ENCODE data around the gene PLEKHG2. TPM values are rescaled to one million over a fixed set of nuclear protein-coding genes. Genes with fewer than 3 reads are reported as not detected.

Gene PLEKHG2
- total and polyA plus RNA-seq, 9 of the 15 experiments (the other 6 are each of a cell fraction or from before 2014, with no cell fraction given) = 0.98 to 45.7 (median 9.8) TPM

DNA sequence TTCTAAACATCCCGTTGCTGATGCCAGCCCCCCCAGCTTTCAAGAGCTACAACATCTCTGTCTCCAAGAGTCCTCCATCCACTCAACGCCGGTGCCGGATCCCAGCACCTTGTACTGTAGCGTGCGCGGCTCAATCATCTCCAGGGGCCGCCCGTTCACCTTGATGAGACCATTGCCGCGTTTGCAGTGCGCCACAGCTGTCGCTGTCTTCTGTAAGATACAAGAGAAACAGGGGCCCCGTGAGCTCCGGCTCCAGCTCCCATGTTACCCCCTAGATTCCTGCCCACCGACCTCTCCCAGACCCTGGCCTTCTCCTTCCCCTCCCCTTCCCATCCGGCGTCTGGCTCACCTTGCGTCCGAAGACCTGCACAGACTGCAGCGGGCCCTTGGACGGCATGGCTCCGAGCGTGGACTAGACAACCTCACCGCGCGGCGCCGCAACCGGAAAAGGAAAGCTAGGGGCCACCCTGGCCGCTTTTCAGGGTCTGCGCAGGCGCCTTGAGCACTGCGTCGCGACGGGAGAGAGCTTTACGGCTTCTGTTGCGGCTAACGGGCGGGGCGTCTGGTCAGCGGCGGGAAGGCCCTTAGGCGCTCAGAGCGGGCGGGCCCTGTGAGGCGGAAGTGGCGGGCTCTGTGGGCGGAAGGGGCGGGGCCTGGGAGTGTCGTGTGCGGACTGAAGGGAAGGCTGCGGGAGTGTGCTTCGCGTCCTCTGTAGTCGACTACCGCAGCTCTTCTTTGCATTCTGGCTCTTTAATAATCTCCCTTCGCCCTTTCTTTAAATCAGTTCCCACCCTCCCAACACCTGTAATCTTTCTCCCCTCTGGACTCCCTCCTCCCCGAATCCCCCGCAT lies 23.3 kb downstream of the PLEKHG2 start, which contains the start of gene RPS16 (continued):
- TF ChIP-seq, protein P1, sequence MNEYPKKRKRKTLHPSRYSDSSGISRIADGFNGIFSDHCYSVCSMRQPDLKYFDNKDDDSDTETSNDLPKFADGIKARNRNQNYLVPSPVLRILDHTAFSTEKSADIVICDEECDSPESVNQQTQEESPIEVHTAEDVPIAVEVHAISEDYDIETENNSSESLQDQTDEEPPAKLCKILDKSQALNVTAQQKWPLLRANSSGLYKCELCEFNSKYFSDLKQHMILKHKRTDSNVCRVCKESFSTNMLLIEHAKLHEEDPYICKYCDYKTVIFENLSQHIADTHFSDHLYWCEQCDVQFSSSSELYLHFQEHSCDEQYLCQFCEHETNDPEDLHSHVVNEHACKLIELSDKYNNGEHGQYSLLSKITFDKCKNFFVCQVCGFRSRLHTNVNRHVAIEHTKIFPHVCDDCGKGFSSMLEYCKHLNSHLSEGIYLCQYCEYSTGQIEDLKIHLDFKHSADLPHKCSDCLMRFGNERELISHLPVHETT (CRISPR knock-in tag; conservative IDR thresholded peaks at IDR 0.05 in 1 of 2, IDR thresholded peaks at IDR 0.05 in 1 of 2) = peak in 1 of 2 experiments; percentile 84; a peak in 2 of 4 replicates
- no peak for TF ChIP-seq ZNF165 (CRISPR knock-in tag; IDR thresholded peaks at IDR 0.05; ENCODE audit: borderline replicate concordance)
- 0 out of 2 replicates have a peak, but pooled peaks have one; percentile 53 for TF ChIP-seq CBFB (CRISPR knock-in tag; IDR thresholded peaks at IDR 0.05)
- no peak for TF ChIP-seq POLR3G (IDR thresholded peaks at IDR 0.05; ENCODE audit: extremely low read depth, insufficient read length, insufficient replicate concordance)
- TF ChIP-seq POLR3A (IDR thresholded peaks at IDR 0.05; ENCODE audit: borderline replicate concordance, extremely low read depth, insufficient read depth, insufficient read length) = no peak
- TF ChIP-seq HDAC2 (IDR thresholded peaks at IDR 0.05) = peak; percentile 66; the same call in 1 of the 2 replicates
- peak; percentile 99 for TF ChIP-seq POLR2A (conservative IDR thresholded peaks at IDR 0.05)
- no peak for TF ChIP-seq CREBBP (IDR thresholded peaks at IDR 0.05; ENCODE audit: low read depth, low read length)
- peak; percentile 91 for TF ChIP-seq BRD4 (IDR thresholded peaks at IDR 0.05)
- no peak for TF ChIP-seq RCOR1 (IDR thresholded peaks at IDR 0.05; ENCODE audit: borderline replicate concordance in 1 of 2, low read depth in 2 of 2, low read length in 2 of 2)
- TF ChIP-seq GTF2B (IDR thresholded peaks at IDR 0.05; ENCODE audit: extremely low read depth, insufficient read length) = peak; percentile 72
- peak; percentile 80 for TF ChIP-seq C11orf30 (IDR thresholded peaks at IDR 0.05; ENCODE audit: low read depth)
- TF ChIP-seq ARID1B (IDR thresholded peaks at IDR 0.05) = no peak
- TF ChIP-seq SIX5 (IDR thresholded peaks at IDR 0.05; ENCODE audit: borderline replicate concordance in 1 of 2, insufficient read depth in 1 of 2, low read depth in 1 of 2, low read length in 2 of 2) = no peak
- TF ChIP-seq LEF1 (IDR thresholded peaks at IDR 0.05) = peak; percentile 17; the same call in 1 of the 2 replicates
- 0 out of 2 replicates have a peak, but pooled peaks have one; percentile 21 for TF ChIP-seq NR2C1 (IDR thresholded peaks at IDR 0.05)
- TF ChIP-seq NR2C1 (tag; IDR thresholded peaks at IDR 0.05) = no peak
- no peak for TF ChIP-seq EWSR1 (IDR thresholded peaks at IDR 0.05; ENCODE audit: borderline replicate concordance, low read depth, partially characterized antibody)
- no peak for TF ChIP-seq HEY1 (CRISPR knock-in tag; IDR thresholded peaks at IDR 0.05; ENCODE audit: borderline replicate concordance)
- TF ChIP-seq ZNF79 (CRISPR knock-in tag; IDR thresholded peaks at IDR 0.05; ENCODE audit: low read depth) = no peak
- TF ChIP-seq SIN3A (IDR thresholded peaks at IDR 0.05; ENCODE audit: borderline replicate concordance in 2 of 2, control insufficient read depth in 1 of 2, low read depth in 2 of 2, low read length in 2 of 2) = peak in 1 of 2 experiments; percentile 93
- TF ChIP-seq ZNF589 (CRISPR knock-in tag; IDR thresholded peaks at IDR 0.05; ENCODE audit: low read depth) = peak; percentile 38; the same call in 1 of the 2 replicates
- no peak for TF ChIP-seq HIVEP1 (CRISPR knock-in tag; IDR thresholded peaks at IDR 0.05)
- no peak for TF ChIP-seq HMGXB4 (CRISPR knock-in tag; IDR thresholded peaks at IDR 0.05)
- no peak for TF ChIP-seq TARDBP (IDR thresholded peaks at IDR 0.05)
